CD14-positive monocyte (primary cell): ENCODE data around the gene RNF13. TPM values are rescaled to one million over a fixed set of nuclear protein-coding genes. Genes with fewer than 3 reads are reported as not detected.

Experiments
- DNase-seq, 3 donors: peaks; one replicate each; pipeline ENCODE4 v3.0.0-alpha.2; 2011 to 2022
- H2AFZ ChIP-seq: 2 replicates; pipeline ENCODE4 v1.6.0; 2012; ENCODE audit warnings: mild to moderate bottlenecking, low read depth, low read length, inconsistent platforms; ENCODE audit not compliant: insufficient read depth, poor library complexity, severe bottlenecking
- H3K27ac ChIP-seq, 2 donors: 1 replicate in 1 of 2; 2 replicates in 1 of 2; pipeline ENCODE4 v1.5.1; 2012 to 2013; ENCODE audit warnings: low read length in 2 of 2, control low read depth in 1 of 2, inconsistent platforms in 1 of 2, low read depth in 1 of 2, mild to moderate bottlenecking in 1 of 2
- H3K27me3 ChIP-seq, 2 donors: one replicate each; pipeline versions ENCODE4 v1.6.0 to v1.6.1; 2011 to 2013; ENCODE audit warnings: low read length in 2 of 2; ENCODE audit not compliant: control insufficient read depth in 2 of 2, insufficient read depth in 2 of 2
- H3K36me3 ChIP-seq, 2 donors: replicated peaks in 1 of 2; 1 replicate in 1 of 2; 2 replicates in 1 of 2; pipeline versions ENCODE4 v1.5.1 to v1.6.1; 2012 to 2013; ENCODE audit warnings: low read length in 2 of 2, control low read depth in 1 of 2, inconsistent platforms in 1 of 2, mild to moderate bottlenecking in 1 of 2; ENCODE audit not compliant: insufficient read depth in 2 of 2, control insufficient read depth in 1 of 2
- H3K4me1 ChIP-seq, 2 donors: 1 replicate in 1 of 2; 2 replicates in 1 of 2; pipeline versions ENCODE4 v1.5.1 to v1.6.1; 2012 to 2013; ENCODE audit warnings: low read length in 2 of 2, control low read depth in 1 of 2, inconsistent platforms in 1 of 2, mild to moderate bottlenecking in 1 of 2, moderate library complexity in 1 of 2; ENCODE audit not compliant: insufficient read depth in 2 of 2, control insufficient read depth in 1 of 2
- H3K4me2 ChIP-seq: replicated peaks from 2 replicates; pipeline ENCODE3; 2012; ENCODE audit warnings: low read length, moderate library complexity, mild to moderate bottlenecking; ENCODE audit not compliant: poor library complexity, severe bottlenecking; ENCODE audit errors: extremely low read depth
- H3K4me3 ChIP-seq, 3 experiments: fragments of 200-600 bp in 1 of 3; sonication (generic) in 1 of 3; replicated peaks in 1 of 3; 1 replicate in 2 of 3; 2 replicates in 1 of 3; pipeline ENCODE4 v1.5.1; 2011 to 2013; ENCODE audit warnings: low read length in 3 of 3, mild to moderate bottlenecking in 3 of 3, control low read depth in 2 of 3, low read depth in 2 of 3, inconsistent platforms in 1 of 3, moderate library complexity in 1 of 3
- H3K79me2 ChIP-seq: 2 replicates; pipeline ENCODE4 v1.6.0; 2012; ENCODE audit warnings: mild to moderate bottlenecking, control low read depth, inconsistent platforms, low read length, moderate library complexity; ENCODE audit not compliant: insufficient read depth
- H3K9ac ChIP-seq: 2 replicates; pipeline ENCODE4 v1.6.0; 2017; ENCODE audit warnings: low read length, mild to moderate bottlenecking; ENCODE audit not compliant: insufficient read depth, poor library complexity, severe bottlenecking
- H3K9me3 ChIP-seq, 2 donors: replicated peaks in 1 of 2; 1 replicate in 1 of 2; 2 replicates in 1 of 2; pipeline versions ENCODE4 v1.5.1 to v1.6.1; 2012 to 2013; ENCODE audit warnings: low read length in 2 of 2, control low read depth in 1 of 2; ENCODE audit not compliant: control insufficient read depth in 1 of 2, insufficient read depth in 1 of 2
- H4K20me1 ChIP-seq: 2 replicates; pipeline ENCODE4 v1.6.0; 2012; ENCODE audit warnings: mild to moderate bottlenecking, low read length, control low read depth, moderate library complexity; ENCODE audit not compliant: insufficient read depth
- H3K27ac Mint-ChIP-seq, 7 donors: one replicate each; pipeline ENCODE4 v1.8.0; 2020; ENCODE audit warnings: mild to moderate bottlenecking in 7 of 7, mixed read lengths in 7 of 7, moderate library complexity in 6 of 7, inconsistent platforms in 2 of 7
- H3K27me3 Mint-ChIP-seq, 3 donors: one replicate each; pipeline ENCODE4 v1.8.0; 2021 to 2022; ENCODE audit warnings: low read depth in 3 of 3, mild to moderate bottlenecking in 3 of 3, mixed read lengths in 3 of 3, moderate library complexity in 3 of 3, inconsistent platforms in 1 of 3
- H3K36me3 Mint-ChIP-seq, 2 donors: one replicate each; pipeline ENCODE4 v1.8.0; 2020; ENCODE audit warnings: mixed read lengths in 2 of 2, inconsistent platforms in 1 of 2, mild to moderate bottlenecking in 1 of 2
- H3K4me1 Mint-ChIP-seq: one replicate; pipeline ENCODE4 v1.8.0; 2020; ENCODE audit warnings: mild to moderate bottlenecking, mixed read lengths
- H3K4me3 Mint-ChIP-seq, 2 donors: one replicate each; pipeline ENCODE4 v1.8.0; 2020; ENCODE audit warnings: mild to moderate bottlenecking in 2 of 2, mixed read lengths in 2 of 2, moderate library complexity in 1 of 2
- H3K9me3 Mint-ChIP-seq, 7 donors: one replicate each; pipeline ENCODE4 v1.8.0; 2020 to 2022; ENCODE audit warnings: mixed read lengths in 7 of 7, mild to moderate bottlenecking in 6 of 7, moderate library complexity in 6 of 7, inconsistent platforms in 2 of 7
- CTCF ChIP-seq: fragments of 200-600 bp; IDR thresholded peaks from one replicate; pipeline ENCODE4 v1.8.0; 2022; ENCODE audit warnings: antibody characterized with exemption, mild to moderate bottlenecking
- WGBS: methylation state at CpG from one replicate; pipeline ENCODE4 v1.1.5; 2013; ENCODE audit warnings: missing lambda C conversion rate; ENCODE audit not compliant: insufficient coverage; 5-methylcytosine and 5-hydroxymethylcytosine counted together
- intact Hi-C, 2 donors: fragments of 100-400 bp; cut with micrococcal nuclease; formaldehyde crosslinking; loops; one replicate each; pipeline versions ENCODE4 v1.15.0 to v1.15.1; 2023
- polyA plus RNA-seq, 3 donors: library from polyadenylated mRNA; depleted of rRNA in 1 of 3; unstranded in 2 of 3; stranded (reverse) in 1 of 3; fragments of 300-500 nt in 2 of 3; fragments of >200 nt in 1 of 3; fragmentation: Illumina TruSeq in 2 of 3; gene quantifications; 1 replicate in 2 of 3; 2 replicates in 1 of 3; pipeline ENCODE4 v1.2.3, GENCODE V29; 2012 to 2021

The RNF13 gene
- polyA plus RNA-seq, 3 donors: 95.4 to 481 (median 462) TPM

- peaks cover 92% of the 10 kb centered on the region for H4K20me1 ChIP-seq
- no peak overlapping the region for H3K4me3 Mint-ChIP-seq
- no peak for DNase-seq
- H3K27ac ChIP-seq: no peak overlapping the region
- H3K9me3 Mint-ChIP-seq: no peaks in the 10 kb centered on the region
- H3K4me3 ChIP-seq: no peak overlapping the region
- no peaks in the 10 kb centered on the region for H3K27me3 ChIP-seq
- no peaks in the 10 kb centered on the region for H3K79me2 ChIP-seq
- H3K4me1 ChIP-seq: no peaks in the 10 kb centered on the region
- peaks cover 42 to 52% of the 10 kb centered on the region in 2 donors for H3K36me3 Mint-ChIP-seq
- no peak for TF ChIP-seq CTCF
- H2AFZ ChIP-seq: no peak overlapping the region
- H3K27ac Mint-ChIP-seq: no peak overlapping the region
- peaks cover 34 to 79% of the 10 kb centered on the region in 2 donors for H3K36me3 ChIP-seq
- intact Hi-C loops: no loop called here
- H3K9ac ChIP-seq: no peak overlapping the region
- no peaks in the 10 kb centered on the region for H3K4me1 Mint-ChIP-seq
- H3K27me3 Mint-ChIP-seq: no peaks in the 10 kb centered on the region
- no peaks in the 10 kb centered on the region for H3K9me3 ChIP-seq
- no peak overlapping the region for H3K4me2 ChIP-seq
These were observed 88.8 kb downstream of the RNF13 start for GRCh38 chr3:149901770-149902169.

GRCh38 chr3:149902498-149903139 lies 89.6 kb downstream of the RNF13 start:
- intact Hi-C loops: no loop called here
- peak overlapping the region in 1 of 7 donors; percentile 8 for H3K27ac Mint-ChIP-seq
- DNase-seq: no peak

More at GRCh38 chr3:149902498-149903139, 89.6 kb downstream of the RNF13 start:
- H3K79me2 ChIP-seq: no peaks in the 10 kb centered on the region
- H3K9me3 ChIP-seq: no peaks in the 10 kb centered on the region
- no peaks in the 10 kb centered on the region for H3K27me3 Mint-ChIP-seq
- no peaks in the 10 kb centered on the region for H3K9me3 Mint-ChIP-seq
- no peaks in the 10 kb centered on the region for H3K4me1 ChIP-seq
- no peak overlapping the region for H3K27ac ChIP-seq
- H3K36me3 Mint-ChIP-seq: peaks cover 42 to 48% of the 10 kb centered on the region in 2 donors
- no peak overlapping the region for H3K4me2 ChIP-seq
- peaks cover 92% of the 10 kb centered on the region for H4K20me1 ChIP-seq
- TF ChIP-seq CTCF: peak; percentile 30
- H3K4me1 Mint-ChIP-seq: no peaks in the 10 kb centered on the region
- H2AFZ ChIP-seq: no peak overlapping the region
- no peaks in the 10 kb centered on the region for H3K27me3 ChIP-seq
- H3K36me3 ChIP-seq: peaks cover 33 to 76% of the 10 kb centered on the region in 2 donors
- no peak overlapping the region for H3K4me3 Mint-ChIP-seq
- no peak overlapping the region for H3K4me3 ChIP-seq
- WGBS: no CpG with 5 or more reads among the region's 3 CpGs
- no peak overlapping the region for H3K9ac ChIP-seq
